IMR-90 (cell line): ENCODE data around the gene F2. TPM values are rescaled to one million over a fixed set of nuclear protein-coding genes. Genes with fewer than 3 reads are reported as not detected.

Source experiments
- ATAC-seq: fragments of 200-7000 bp; cut with Tn5 transposase; 2 replicates; pipeline ENCODE4 v1.9.1; 2020; ENCODE audit warnings: low read depth, mild to moderate bottlenecking, moderate library complexity
- BruUV-seq: library from RNA; stranded (reverse); fragments of 400-500 nt; replicated peaks from 2 replicates; lab custom pipeline; 2021; lab: Mats Ljungman, UMichigan
- CTCF ChIA-PET: fragments of 300-600 bp; formaldehyde crosslinking; extraction: SDS; loops from one replicate; lab custom pipeline; 2021; ENCODE audit warnings: antibody characterized with exemption; lab: Yijun Ruan, JAX
- POLR2A ChIA-PET: fragments of 300-600 bp; sonication (Branson Sonifier 250); formaldehyde crosslinking; loops from one replicate; lab custom pipeline; 2022; ENCODE audit warnings: antibody characterized with exemption; ENCODE audit not compliant: unreplicated experiment; lab: Charles Lee
- DNase-seq: peaks from one replicate; pipeline ENCODE4 v3.0.0; 2013
- H2AFZ ChIP-seq: replicated peaks from 2 replicates; pipeline ENCODE3; 2013; ENCODE audit warnings: low read length, mild to moderate bottlenecking; ENCODE audit not compliant: poor library complexity
- H2AK5ac ChIP-seq: 2 replicates; pipeline ENCODE4 v1.6.1; 2013; ENCODE audit warnings: low read depth, low read length, inconsistent platforms
- H2AK9ac ChIP-seq: replicated peaks from 2 replicates; pipeline ENCODE3; 2013; ENCODE audit warnings: mild to moderate bottlenecking, low read depth, low read length, moderate library complexity; ENCODE audit not compliant: poor library complexity
- H2BK120ac ChIP-seq: 2 replicates; pipeline ENCODE4 v1.6.1; 2013; ENCODE audit warnings: low read depth, low read length, inconsistent platforms
- H2BK15ac ChIP-seq: 3 replicates; pipeline ENCODE4 v1.6.1; 2013; ENCODE audit warnings: low read depth, low read length, inconsistent platforms
- H2BK20ac ChIP-seq: 2 replicates; pipeline ENCODE4 v1.6.1; 2013; ENCODE audit warnings: low read depth, mild to moderate bottlenecking, inconsistent platforms, low read length, moderate library complexity
- H2BK5ac ChIP-seq: 2 replicates; pipeline ENCODE4 v1.6.1; 2013; ENCODE audit warnings: mild to moderate bottlenecking, low read depth, low read length, inconsistent platforms; ENCODE audit not compliant: poor library complexity, severe bottlenecking
- H3K14ac ChIP-seq: replicated peaks from 2 replicates; pipeline ENCODE4 v1.6.1; 2013; ENCODE audit warnings: low read depth, low read length, inconsistent platforms
- H3K18ac ChIP-seq: 2 replicates; pipeline ENCODE4 v1.6.1; 2013; ENCODE audit warnings: low read depth, low read length, control low read depth
- H3K23ac ChIP-seq: 2 replicates; pipeline ENCODE4 v1.6.1; 2013; ENCODE audit warnings: low read depth, low read length, inconsistent platforms
- H3K27ac ChIP-seq: 2 replicates; pipeline ENCODE4 v1.5.1; 2013; ENCODE audit warnings: mild to moderate bottlenecking, control low read depth, low read length; ENCODE audit not compliant: insufficient read depth
- H3K27me3 ChIP-seq: 2 replicates; pipeline ENCODE4 v1.6.1; 2013; ENCODE audit warnings: low read length; ENCODE audit not compliant: control insufficient read depth, insufficient read depth
- H3K36me3 ChIP-seq: 2 replicates; pipeline ENCODE4 v1.6.1; 2013; ENCODE audit warnings: low read length, mixed read lengths; ENCODE audit not compliant: control insufficient read depth, insufficient read depth
- H3K4ac ChIP-seq: 2 replicates; pipeline ENCODE4 v1.6.1; 2013; ENCODE audit warnings: low read depth, low read length, inconsistent platforms
- H3K4me1 ChIP-seq: 2 replicates; pipeline ENCODE4 v1.6.1; 2013; ENCODE audit warnings: low read length, mixed read lengths; ENCODE audit not compliant: control insufficient read depth, insufficient read depth
- H3K4me2 ChIP-seq: 2 replicates; pipeline ENCODE4 v1.6.1; 2013; ENCODE audit warnings: low read depth, mild to moderate bottlenecking, control low read depth, low read length, moderate library complexity
- H3K4me3 ChIP-seq: 2 replicates; pipeline ENCODE4 v1.5.1; 2013; ENCODE audit warnings: low read depth, mild to moderate bottlenecking, control low read depth, low read length, moderate library complexity; ENCODE audit not compliant: insufficient read depth
- H3K56ac ChIP-seq: 2 replicates; pipeline ENCODE4 v1.6.1; 2013; ENCODE audit warnings: low read length, inconsistent platforms; ENCODE audit not compliant: insufficient read depth; ENCODE audit errors: extremely low read depth
- H3K79me1 ChIP-seq, 2 experiments: 2 replicates each; pipeline ENCODE4 v1.6.1; 2013; ENCODE audit warnings: low read length in 2 of 2, inconsistent platforms in 1 of 2, low read depth in 1 of 2
- H3K9ac ChIP-seq: 2 replicates; pipeline ENCODE4 v1.6.1; 2013; ENCODE audit warnings: low read depth, low read length, control low read depth
- H3K9me1 ChIP-seq: 2 replicates; pipeline ENCODE4 v1.6.1; 2013; ENCODE audit warnings: low read length, inconsistent platforms; ENCODE audit not compliant: insufficient read depth
- H3K9me3 ChIP-seq: 2 replicates; pipeline ENCODE4 v1.6.1; 2013; ENCODE audit warnings: low read length; ENCODE audit not compliant: control insufficient read depth, insufficient read depth
- H4K20me1 ChIP-seq: 2 replicates; pipeline ENCODE4 v1.6.1; 2013; ENCODE audit warnings: low read length, inconsistent platforms; ENCODE audit not compliant: insufficient read depth
- H4K5ac ChIP-seq: 2 replicates; pipeline ENCODE4 v1.6.1; 2013; ENCODE audit warnings: mild to moderate bottlenecking, low read depth, low read length, control low read depth
- H4K8ac ChIP-seq, 2 experiments: 2 replicates each; pipeline ENCODE4 v1.6.1; 2013; ENCODE audit warnings: low read depth in 2 of 2, low read length in 2 of 2, control low read depth in 1 of 2, inconsistent platforms in 1 of 2
- H4K91ac ChIP-seq: 2 replicates; pipeline ENCODE4 v1.6.1; 2013; ENCODE audit warnings: low read depth, low read length, inconsistent platforms; ENCODE audit not compliant: insufficient read depth
- CTCF ChIP-seq: conservative IDR thresholded peaks from 2 replicates; pipeline ENCODE4 v1.5.1; 2012; ENCODE audit warnings: mild to moderate bottlenecking, low read depth, low read length, improper control_type of control experiment
- NFE2L2 ChIP-seq: fragments of 150-350 bp; IDR thresholded peaks from 2 replicates; pipeline ENCODE4 v1.6.1; 2016; ENCODE audit warnings: low read depth, mild to moderate bottlenecking, low read length
- RAD21 ChIP-seq: IDR thresholded peaks from 2 replicates; pipeline ENCODE4 v1.6.1; 2012; ENCODE audit warnings: low read length, improper control_type of control experiment
- WGBS, 2 experiments: methylation state at CpG; one replicate each; pipeline versions ENCODE4 v1.1.5 to v1.1.7; 2013; ENCODE audit warnings: missing lambda C conversion rate in 2 of 2; ENCODE audit not compliant: insufficient read length in 1 of 2; ENCODE audit errors: extremely low coverage in 2 of 2; 5-methylcytosine and 5-hydroxymethylcytosine counted together
- dilution Hi-C: fragments of 300-500 bp; cut with HindIII; formaldehyde crosslinking; loops from one replicate; pipeline ENCODE4 v1.14.3; 2018; ENCODE audit warnings: low sequenced_read_pairs; ENCODE audit not compliant: unreplicated experiment
- in situ Hi-C: fragments of 300-500 bp; cut with MboI; formaldehyde crosslinking; loops from 3 replicates; pipeline ENCODE4 v1.14.3; 2019; ENCODE audit warnings: low sequenced_read_pairs, inconsistent platforms, mixed read lengths
- intact Hi-C: fragments of 100-400 bp; cut with micrococcal nuclease; formaldehyde crosslinking; loops from 2 replicates; pipeline ENCODE4 v1.10.0; 2022
- polyA plus RNA-seq, 3 experiments: library from polyadenylated mRNA; depleted of rRNA; stranded (reverse); fragments of >200 nt; gene quantifications; 2 replicates each; pipeline ENCODE4 v1.2.3, GENCODE V29; 2012; ENCODE audit warnings: low replicate concordance in 1 of 3
- total RNA-seq: library from RNA; depleted of rRNA; stranded (reverse); fragments of >200 nt; gene quantifications from 2 replicates; pipeline ENCODE4 v1.2.3, GENCODE V29; 2012

The F2 gene
- total and polyA plus RNA-seq, 2 of the 4 experiments (the other 2 are of a cell fraction): not detected

- intact Hi-C loops (loop anchor here (1.0 kb wide), 1 partner anchor 18 kb away; no protein-coding TSS in a partner anchor), in situ Hi-C loops (no loop called here), dilution Hi-C loops (no loop called here)
- Histone ChIP-seq H2BK15ac (no peak overlapping the region), H3K18ac (no peak overlapping the region), H3K27me3 (no peaks in the 10 kb centered on the region), H3K4me2 (no peak overlapping the region), H3K9me1 (peaks cover 4% of the 10 kb centered on the region; the same call in 1 of the 2 replicates), H3K9me3 (no peaks in the 10 kb centered on the region), H4K91ac (no peak overlapping the region), H4K20me1 (peaks cover 3% of the 10 kb centered on the region; the same call in 1 of the 2 replicates), H3K4me1 (peaks cover 4% of the 10 kb centered on the region), H3K56ac (no peak overlapping the region), H3K4ac (no peak overlapping the region), H3K9ac (no peak overlapping the region), H2BK5ac (no peak overlapping the region), H3K23ac (no peak overlapping the region), H3K27ac (no peak overlapping the region), H3K79me1 (peaks cover 0 to 3% of the 10 kb centered on the region in 2 experiments; a peak in 2 of 4 replicates), H2BK20ac (no peak overlapping the region), H3K4me3 (no peak overlapping the region), H2AK5ac (no peak overlapping the region), H2AK9ac (no peak overlapping the region), H3K14ac (no peak overlapping the region), H4K5ac (no peak overlapping the region), H4K8ac (no peak overlapping the region), H2BK120ac (no peak overlapping the region), H3K36me3 (peaks cover 64% of the 10 kb centered on the region), H2AFZ (no peak overlapping the region)
- POLR2A ChIA-PET: no interaction called here
- no peak for DNase-seq
- no TSS peak for BruUV-seq
- ATAC-seq: no peak
- TF ChIP-seq RAD21: no peak
- no peak for TF ChIP-seq NFE2L2
- TF ChIP-seq CTCF: no peak
- CTCF ChIA-PET: no interaction called here
- no CpG with 5 or more reads among the region's 3 CpGs for WGBS, 2 experiments
These were observed 27.0 kb downstream of the F2 start for GRCh38 chr11:46745995-46746394.
